NCI-H1105 (cell line): ENCODE measurements around the gene COL23A1.
"Not testable (repeated sequence)": the region's sequence is repeated elsewhere in the genome, so short reads cannot be mapped to it uniquely, and the experiment has no call there.

ENCODE experiments used
- DNase-seq: peaks from one replicate; lab custom pipeline; 2025; lab: John Stamatoyannopoulos, UW

Gene COL23A1

GRCh38 chr5:178207183-178207916 lies 382.8 kb downstream of the COL23A1 start:
- no peak for DNase-seq

DNA sequence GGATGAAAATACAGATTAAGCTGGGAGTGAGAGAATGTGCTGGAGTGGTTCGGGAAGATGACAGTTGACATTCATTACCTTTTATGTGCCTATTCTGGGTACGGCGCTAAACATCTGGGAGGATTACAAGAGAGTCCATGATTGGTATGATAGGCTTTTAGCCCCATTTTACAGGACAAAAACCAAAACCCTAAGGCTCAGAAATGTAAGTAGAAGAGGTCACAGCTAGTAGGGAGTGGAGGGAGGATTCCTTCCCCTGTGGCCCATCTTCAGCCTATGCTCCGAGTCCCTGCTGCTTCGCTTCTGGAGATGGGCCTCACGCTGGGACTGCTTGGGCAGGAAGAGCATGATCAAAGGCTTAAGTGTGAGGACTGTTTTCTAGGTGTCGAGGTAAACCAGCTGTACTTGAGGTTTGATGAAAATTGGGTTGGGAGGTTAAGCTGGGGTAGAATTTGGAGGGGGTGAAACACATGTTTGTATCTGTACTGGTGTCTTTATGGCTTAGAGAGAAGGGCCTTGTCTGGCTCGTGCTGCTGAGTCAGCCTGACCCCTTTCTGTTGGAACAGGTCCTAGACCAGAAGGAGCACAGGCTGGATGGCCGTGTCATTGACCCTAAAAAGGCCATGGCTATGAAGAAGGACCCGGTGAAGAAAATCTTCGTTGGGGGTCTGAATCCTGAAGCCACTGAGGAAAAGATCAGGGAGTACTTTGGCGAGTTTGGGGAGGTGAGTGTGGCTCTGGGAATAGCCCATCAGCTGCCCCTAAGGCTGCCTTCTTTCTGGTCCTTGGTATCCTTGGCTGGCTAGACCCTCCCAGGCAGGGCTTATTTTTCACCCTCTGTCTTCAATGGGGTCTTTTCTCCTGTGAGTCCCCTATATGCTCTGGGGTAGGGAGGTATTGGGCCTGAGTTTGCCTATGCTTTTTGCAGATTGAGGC lies 383.8 kb downstream of the COL23A1 start:
- no peak for DNase-seq

DNA sequence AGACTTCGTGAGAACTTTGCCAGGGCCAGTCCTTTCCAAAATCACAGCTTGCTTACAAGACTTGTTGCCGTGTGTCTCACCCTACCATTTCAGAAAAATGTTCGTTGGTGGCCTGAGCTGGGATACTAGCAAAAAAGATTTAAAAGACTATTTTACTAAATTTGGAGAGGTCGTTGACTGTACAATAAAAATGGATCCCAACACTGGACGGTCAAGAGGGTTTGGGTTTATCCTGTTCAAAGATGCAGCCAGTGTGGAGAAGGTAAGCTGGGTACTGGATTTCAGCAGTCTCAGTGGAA lies 384.5 kb downstream of the COL23A1 start:
- no peak for DNase-seq

DNA sequence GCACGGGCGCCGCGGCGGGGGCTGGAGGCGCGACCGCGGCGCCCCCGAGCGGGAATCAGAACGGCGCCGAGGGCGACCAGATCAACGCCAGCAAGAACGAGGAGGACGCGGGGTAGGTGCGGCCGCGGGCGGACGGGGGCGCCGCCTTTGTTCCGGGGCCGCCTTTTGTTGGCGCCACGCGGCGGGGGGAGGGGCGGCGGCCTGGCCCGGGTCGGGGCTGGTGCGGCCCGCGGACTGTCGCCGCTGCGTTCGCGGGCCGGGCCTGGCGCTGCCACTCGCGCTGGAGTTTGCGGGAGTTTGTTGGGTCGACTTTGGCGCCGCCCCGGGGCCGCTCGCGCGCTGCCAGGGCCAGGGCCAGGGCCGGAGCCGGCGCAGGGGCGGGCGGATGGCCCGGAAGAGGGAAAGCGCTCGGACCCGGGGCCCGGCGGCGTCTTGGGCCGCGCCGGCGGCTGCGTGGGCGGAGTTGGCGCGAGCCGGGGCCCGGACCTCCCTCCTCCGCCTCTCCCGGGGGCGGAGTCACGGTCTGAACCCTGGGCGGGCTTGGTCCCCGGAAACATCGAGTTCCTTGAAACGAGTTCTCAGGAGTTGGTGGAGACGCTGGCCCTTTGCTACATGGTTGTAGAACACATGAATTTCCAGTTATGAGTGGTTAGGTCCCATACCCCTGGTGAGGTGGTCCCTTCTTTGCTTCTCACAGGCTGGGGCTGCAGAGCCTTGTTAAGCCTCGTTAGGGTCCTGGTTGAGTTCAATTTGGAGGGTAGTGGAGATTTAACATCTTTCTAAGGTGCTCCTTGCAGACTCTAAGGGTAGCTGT lies 385.1 kb downstream of the COL23A1 start:
- peak; percentile 17 for DNase-seq

DNA sequence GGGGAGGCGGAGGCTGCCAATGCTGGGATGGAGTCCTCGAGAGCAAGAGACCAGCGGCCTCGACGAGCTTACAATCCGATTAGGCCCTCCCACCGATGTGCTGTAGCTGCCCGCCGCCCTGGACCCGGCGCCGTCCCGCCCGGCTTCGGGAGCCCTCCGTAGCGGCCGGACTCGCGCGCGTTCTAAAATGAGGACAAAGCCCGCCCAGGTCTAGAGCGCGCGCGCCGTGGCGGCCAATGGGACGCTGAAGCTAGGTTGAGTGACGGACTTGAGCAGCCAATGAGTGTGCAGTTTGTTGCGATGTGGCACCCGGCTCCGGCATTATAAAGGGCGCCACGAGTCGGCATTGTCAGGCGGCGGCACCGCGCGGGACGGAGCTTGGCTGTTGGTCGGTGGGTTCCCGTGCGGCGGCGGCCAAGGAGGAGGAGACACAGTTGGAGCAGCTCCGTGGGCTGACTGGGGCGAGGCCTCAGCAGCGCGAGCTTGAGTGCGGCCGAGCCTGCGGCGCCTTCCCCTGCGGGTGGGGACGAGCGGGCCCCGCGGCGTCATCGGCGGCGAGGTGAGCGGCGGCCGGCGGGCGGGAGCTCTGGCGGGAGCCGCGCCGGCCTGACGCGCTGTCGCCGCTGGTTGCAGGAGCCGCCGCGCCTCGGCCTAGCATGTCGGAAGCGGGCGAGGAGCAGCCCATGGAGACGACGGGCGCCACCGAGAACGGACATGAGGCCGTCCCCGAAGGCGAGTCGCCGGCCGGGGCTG lies 385.8 kb downstream of the COL23A1 start, which contains the start of gene HNRNPAB:
HNRNPAB (plus strand) TSS at position 352 of the 753 bp plus-strand sequence; CDS start at position 657, 305 bp downstream.
- DNase-seq = peak; percentile 74

DNA sequence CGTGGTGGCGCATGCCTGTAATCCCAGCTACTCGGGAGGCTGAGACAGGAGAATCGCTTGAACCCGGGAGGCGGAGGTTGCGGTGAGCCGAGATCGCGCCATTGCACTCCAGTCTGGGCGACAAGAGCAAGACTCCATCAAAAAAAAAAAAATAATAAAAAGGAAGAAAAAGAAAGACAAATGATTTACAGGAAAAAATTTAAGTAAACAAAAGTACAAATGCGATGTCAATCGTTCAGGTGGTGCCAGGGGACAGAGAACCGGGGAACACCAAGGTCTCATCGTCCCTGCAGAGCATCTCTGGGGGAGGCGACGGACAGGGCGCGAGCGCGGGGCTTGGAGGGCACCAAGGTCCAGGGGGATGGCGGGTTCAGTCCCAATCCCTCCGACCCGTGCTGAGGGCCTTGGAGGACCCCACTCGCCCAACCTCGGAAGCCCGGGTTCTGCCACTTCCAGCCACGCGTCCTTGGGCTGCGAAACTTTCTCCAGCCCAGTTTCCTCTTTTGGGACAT lies 386.5 kb downstream of the COL23A1 start:
- DNase-seq = no peak

- DNase-seq = no peak
Measured at GRCh38 chr5:178202541-178202940, 387.7 kb downstream of the COL23A1 start.

- no peak for DNase-seq
Measured at GRCh38 chr5:178201927-178202235, 388.3 kb downstream of the COL23A1 start.

DNA sequence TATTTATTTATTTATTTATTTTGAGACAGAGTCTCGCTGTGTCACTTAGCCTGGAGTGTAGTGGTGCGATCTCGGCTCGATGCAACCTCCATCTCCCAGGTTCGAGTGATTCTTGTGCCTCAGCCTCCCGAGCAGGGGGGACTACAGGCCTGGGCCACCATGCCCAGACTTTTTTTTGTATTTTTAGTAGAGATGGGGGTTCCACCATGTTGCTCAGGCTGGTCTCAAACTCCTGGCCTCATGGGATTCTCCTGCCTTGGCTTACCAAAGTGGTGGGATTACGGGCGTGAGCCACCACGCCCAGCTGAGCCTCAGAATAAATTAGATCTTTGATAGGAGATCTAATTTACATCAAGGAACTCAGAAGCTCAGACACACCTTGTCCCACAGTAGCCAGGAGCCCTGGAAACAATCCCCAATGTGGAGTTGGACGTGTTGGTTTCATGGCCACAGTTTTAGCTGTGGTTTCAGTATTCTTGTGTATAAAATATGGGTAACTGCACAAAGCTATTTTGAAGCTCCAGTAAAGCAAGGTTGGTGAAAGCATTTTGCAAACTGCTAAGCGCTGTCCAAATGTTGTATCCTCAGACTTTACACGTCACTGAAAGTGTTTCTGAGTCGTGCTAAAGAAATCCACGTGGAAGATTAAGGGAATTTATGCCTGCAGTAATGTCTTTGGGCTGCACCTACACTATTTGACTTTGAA lies 388.8 kb downstream of the COL23A1 start:
- no peak for DNase-seq

DNA sequence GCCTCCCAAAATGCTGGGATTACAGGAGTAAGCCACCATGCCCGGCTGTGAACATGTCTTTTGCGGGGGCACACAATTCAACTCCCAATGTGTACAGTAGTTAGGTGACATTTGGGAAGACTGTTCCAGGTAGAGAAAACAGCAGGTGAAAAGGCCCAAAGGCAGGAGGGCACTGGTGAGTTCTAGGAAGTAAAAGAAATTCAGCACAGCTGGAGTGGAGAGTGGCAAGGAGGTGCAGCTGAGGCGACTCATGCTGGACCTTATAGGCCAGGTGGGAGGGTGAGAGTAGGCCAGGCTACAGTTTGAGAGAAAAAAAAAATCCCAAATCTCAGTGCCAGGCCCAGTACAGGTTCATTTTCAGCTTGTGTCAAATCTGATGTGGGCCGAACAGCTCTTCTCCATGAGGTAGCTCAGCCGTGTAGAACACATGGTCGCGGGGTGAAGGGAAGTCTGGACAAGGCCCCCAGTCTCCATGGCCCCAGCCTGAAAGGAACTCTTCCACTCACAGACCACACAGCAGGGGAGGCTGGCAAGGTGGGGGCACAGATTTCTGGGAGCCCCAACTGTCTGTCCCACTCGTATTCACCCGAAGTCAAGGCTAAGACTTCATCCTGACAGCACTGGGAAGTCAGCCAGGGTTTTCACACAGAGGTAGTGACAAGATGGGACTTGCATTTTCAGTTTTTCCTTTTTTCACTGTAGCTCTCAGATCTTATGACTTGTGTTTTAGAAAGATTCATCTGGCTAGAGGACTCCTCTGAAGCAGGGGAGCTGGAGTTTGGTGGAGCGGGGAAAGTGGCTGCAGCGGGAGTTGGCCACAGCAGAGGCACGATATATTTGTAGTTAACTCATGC lies 390.4 kb downstream of the COL23A1 start:
- no peak for DNase-seq

DNA sequence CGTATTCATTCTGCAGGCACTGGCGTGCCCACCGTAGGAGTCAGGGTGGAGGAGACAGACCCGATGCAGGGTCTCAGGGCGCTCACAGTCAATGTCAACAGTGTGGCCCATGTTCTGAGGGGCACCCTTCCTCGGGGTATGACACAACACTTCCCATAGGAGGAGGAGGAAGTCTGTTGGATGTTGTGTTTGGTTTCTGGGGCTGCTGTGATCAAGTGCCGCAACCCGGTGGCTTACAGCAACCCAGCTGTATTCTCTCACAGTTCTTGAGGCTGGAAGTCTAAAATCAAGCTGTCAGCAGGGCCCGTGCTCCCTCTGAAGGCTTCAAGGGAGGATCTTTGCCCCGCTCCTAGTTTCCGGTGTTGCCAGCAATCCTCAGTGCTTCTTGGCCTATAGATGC lies 391.5 kb downstream of the COL23A1 start:
- DNase-seq = no peak

DNA sequence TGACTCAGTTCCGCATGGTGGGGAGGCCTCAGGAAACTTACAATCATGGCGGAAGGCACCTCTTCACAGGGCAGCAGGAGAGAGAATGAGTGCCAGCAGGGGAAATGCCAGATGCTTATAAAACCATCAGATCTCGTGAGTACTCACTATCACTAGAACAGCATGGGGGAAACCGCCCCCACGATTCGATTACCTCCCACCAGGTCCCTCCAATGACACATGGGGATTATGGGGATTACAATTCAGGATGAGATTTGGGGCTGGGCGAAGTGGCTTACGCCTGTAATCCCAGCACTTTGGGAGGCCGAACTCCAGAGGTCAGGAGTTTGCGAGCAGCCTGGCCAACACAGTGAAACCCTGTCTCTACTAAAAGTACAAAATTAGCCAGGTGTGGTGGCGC lies 392.0 kb downstream of the COL23A1 start:
- not testable (repeated sequence) for DNase-seq

DNA sequence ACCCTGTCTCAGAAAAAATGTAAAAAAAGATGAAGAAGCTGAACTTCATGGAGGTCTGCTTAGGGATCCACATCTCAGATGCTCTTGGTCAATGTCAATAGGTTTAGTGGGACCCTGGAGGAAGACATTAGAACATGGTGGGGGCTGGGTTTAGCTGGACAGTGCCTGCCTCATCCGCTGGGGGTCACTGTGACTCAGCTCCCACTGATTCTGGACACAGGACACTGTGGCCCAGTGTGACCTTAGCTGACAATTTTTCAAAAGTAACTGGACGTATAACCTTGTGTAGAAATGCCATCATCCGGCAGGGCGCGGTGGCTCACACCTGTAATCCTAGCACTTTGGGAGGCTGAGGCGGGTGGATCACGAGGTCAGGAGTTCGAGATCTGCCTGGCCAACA lies 393.2 kb downstream of the COL23A1 start:
- DNase-seq = no peak

DNA sequence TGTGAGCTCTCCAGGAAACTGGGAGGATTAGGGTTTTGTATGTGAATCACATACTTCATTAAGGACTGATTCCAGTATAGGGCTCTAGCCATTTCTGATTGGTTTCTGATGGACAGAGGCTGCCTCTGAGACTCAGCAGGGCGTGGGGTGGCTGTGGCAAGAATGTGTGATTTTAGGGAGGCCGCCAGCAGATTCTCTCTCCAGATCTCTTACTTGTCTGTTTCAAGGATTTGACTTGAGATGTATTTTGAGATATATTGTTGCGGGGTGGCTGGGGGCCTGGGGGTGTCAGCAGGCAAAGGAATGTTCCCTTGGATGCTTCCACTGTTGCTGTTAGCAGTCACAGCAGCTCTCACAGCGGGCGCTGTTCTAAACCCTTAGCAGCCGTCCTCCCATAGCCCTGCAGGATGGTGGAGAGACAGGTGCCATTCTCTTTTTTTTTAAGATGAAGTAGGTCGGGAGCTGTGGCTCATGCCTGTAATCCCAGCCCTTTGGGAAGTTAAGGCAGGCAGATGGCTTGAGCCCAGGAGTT lies 393.8 kb downstream of the COL23A1 start:
- no peak for DNase-seq

DNA sequence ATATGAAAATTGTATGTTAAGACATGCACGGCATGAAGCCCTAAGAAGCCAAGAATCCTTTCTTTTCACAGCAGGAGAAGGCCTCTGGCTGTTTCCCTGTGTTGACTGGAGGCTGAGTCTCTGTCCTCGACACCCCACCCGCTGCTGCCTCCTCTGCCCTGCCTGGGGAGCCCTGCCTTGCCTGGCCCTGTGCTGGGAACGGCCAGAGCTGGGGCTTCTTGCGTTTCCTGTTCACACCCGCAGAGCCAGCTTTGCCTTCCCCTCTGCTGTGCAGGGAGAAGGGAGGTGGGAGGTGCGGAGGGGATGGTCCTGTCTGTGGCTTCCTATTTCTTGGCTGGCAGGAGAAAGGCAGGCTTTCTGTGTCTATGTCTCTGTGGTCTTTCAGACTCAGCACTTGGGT lies 396.2 kb downstream of the COL23A1 start:
- no peak for DNase-seq

- DNase-seq = no peak
Measured at GRCh38 chr5:178193251-178193809, 396.9 kb downstream of the COL23A1 start.

DNA sequence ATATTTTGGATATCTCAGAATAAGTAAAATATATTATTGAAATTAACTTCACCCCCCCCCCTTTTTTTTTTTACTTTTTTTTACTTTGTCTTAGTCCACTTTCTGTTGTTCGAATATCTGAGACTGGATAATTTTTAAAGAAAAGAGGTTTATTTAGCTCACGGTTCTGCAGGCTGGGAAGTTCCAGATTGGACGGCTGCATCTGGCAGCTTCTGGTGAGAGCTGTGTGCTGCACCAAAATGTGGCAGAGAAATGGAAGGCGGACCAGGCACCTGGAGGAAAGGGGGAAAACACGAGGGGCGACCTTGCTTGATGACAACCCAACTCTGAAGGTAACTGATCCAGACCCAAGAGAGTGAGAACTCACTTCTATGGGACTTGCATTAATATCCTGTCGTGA lies 397.4 kb downstream of the COL23A1 start:
- DNase-seq = no peak

- no peak for DNase-seq
Measured at GRCh38 chr5:178192244-178192643, 397.9 kb downstream of the COL23A1 start.

- DNase-seq = no peak
Measured at GRCh38 chr5:178191661-178192060, 398.5 kb downstream of the COL23A1 start.
